WERI-Rb-1 (cell line): Measurements from ENCODE around the gene TMEM254.
"Not testable (repeated sequence)": the region's sequence is repeated elsewhere in the genome, so short reads cannot be mapped to it uniquely, and the experiment has no call there.

Experiments used
- DNase-seq: peaks from one replicate; pipeline ENCODE4 v3.0.0-alpha.2; 2020
- H3K27ac ChIP-seq: fragments of 250-450 bp; sonication (Bioruptor Pico); 2 replicates; pipeline ENCODE4 v1.5.1; 2020; ENCODE audit warnings: mild to moderate bottlenecking, moderate library complexity
- H3K27me3 ChIP-seq: fragments of 250-450 bp; sonication (Bioruptor Pico); 2 replicates; pipeline ENCODE4 v1.5.1; 2021; ENCODE audit warnings: mild to moderate bottlenecking, low read depth, moderate library complexity; ENCODE audit not compliant: insufficient read depth, severe bottlenecking
- H3K36me3 ChIP-seq: fragments of 250-450 bp; sonication (Bioruptor Pico); 2 replicates; pipeline ENCODE4 v1.5.1; 2020; ENCODE audit warnings: mild to moderate bottlenecking, moderate library complexity
- H3K4me3 ChIP-seq: 2 replicates; pipeline ENCODE4 v1.5.1; 2011; ENCODE audit warnings: low read depth, mild to moderate bottlenecking, control low read depth, low read length
- H3K9me3 ChIP-seq: fragments of 250-450 bp; sonication (Bioruptor Pico); 2 replicates; pipeline ENCODE4 v1.5.1; 2021; ENCODE audit warnings: mild to moderate bottlenecking, moderate library complexity; ENCODE audit not compliant: severe bottlenecking
- TF ChIP-seq, protein P1 (sequence below): IDR thresholded peaks from 2 replicates; pipeline ENCODE4 v1.5.1; 2011; ENCODE audit warnings: low read depth, mild to moderate bottlenecking, control low read depth, inconsistent platforms, low read length

Gene TMEM254

DNA sequence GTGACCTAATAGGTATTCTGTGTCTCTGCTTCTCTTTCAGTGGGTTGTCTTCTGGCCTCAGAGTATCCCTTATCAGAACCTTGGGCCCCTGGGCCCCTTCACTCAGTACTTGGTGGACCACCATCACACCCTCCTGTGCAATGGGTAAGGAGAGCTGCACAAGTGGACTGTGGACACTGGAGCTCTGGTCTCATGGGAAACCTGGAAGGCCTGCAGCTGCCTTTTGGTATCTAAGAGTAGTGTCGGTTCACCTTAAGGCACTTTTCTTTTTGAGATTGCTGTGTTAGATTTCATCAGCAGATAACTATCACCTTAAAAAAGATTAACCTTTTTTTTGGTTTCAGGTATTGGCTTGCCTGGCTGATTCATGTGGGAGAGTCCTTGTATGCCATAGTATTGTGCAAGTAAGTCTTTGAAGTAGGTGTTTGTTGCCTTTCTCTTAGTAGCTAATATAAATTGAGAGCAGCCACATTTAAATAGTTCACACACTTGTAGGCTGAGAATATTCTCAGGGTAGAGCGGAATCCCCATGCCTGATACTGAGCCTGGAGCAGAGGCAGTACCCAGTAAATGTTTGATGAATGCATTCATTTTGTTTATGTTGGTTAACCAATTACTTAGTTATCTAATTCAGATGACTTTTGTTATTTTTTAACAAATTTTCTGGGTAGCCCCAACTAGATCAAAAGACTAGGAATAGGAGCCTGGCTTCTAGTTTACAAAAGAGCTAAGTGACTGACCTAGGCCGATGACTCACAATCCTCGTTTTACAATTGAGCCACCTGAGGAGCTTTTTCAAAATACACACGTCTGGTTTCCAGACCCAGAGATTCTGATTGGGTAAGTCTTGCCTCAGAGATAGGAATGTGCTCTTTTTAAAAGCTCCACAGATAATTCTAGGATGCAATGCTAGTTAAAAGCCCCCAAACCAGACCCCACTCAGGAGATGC lies 3.6 kb downstream of the TMEM254 start:
- Histone ChIP-seq H3K27me3 (no peaks in the 10 kb centered on the region), H3K9me3 (no peaks in the 10 kb centered on the region), H3K4me3 (no peak overlapping the region), H3K27ac (no peak overlapping the region), H3K36me3 (no peaks in the 10 kb centered on the region; the same call in 1 of the 2 replicates)
- DNase-seq = no peak
- TF ChIP-seq, protein P1, sequence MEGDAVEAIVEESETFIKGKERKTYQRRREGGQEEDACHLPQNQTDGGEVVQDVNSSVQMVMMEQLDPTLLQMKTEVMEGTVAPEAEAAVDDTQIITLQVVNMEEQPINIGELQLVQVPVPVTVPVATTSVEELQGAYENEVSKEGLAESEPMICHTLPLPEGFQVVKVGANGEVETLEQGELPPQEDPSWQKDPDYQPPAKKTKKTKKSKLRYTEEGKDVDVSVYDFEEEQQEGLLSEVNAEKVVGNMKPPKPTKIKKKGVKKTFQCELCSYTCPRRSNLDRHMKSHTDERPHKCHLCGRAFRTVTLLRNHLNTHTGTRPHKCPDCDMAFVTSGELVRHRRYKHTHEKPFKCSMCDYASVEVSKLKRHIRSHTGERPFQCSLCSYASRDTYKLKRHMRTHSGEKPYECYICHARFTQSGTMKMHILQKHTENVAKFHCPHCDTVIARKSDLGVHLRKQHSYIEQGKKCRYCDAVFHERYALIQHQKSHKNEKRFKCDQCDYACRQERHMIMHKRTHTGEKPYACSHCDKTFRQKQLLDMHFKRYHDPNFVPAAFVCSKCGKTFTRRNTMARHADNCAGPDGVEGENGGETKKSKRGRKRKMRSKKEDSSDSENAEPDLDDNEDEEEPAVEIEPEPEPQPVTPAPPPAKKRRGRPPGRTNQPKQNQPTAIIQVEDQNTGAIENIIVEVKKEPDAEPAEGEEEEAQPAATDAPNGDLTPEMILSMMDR = no peak

DNA sequence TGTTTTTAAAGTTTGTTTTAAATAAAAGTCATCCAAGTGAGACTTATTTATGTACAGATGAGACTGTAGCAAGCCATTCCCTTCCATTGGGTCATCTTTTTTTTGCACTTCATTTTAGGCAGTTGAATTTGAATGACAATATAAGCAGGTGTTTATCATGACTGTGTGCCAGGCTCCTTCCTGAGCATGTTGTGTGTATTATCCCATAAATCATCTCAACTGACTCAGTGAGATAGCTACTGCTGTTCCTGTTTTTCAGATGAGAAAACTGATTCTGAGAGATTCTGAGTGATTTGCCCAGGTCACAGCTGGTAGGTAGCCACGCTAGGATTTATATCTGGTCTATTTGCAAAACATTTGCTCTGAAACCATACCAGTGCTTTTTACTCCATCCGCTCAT lies 11.7 kb downstream of the TMEM254 start:
- Histone ChIP-seq H3K4me3 (no peak overlapping the region), H3K27ac (no peak overlapping the region), H3K27me3 (no peaks in the 10 kb centered on the region), H3K9me3 (no peaks in the 10 kb centered on the region), H3K36me3 (no peaks in the 10 kb centered on the region)
- TF ChIP-seq, protein P1 = no peak
- DNase-seq = no peak

DNA sequence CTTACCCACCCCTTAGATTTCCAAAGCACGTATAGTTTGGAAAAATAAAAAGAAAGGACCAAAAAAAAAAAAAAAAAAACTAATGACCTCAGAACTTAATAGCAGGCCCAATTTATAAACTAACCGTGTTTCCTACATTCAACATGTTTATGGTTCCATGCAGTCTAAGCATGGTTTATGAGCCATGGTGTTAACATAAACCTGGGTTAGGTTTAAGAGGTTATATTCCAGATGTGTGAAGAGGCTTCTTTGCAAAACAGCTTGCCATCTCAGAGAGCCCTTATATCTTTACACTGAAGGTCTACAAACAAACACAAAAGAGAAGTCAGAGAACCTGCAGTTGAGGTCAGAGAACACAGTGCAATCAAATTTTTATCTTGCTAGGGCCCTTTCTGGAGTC lies 15.8 kb downstream of the TMEM254 start:
- TF ChIP-seq, protein P1 = no peak
- Histone ChIP-seq H3K9me3 (no peaks in the 10 kb centered on the region), H3K36me3 (no peaks in the 10 kb centered on the region), H3K27me3 (no peaks in the 10 kb centered on the region), H3K27ac (no peak overlapping the region), H3K4me3 (no peak overlapping the region)
- DNase-seq = no peak

DNA sequence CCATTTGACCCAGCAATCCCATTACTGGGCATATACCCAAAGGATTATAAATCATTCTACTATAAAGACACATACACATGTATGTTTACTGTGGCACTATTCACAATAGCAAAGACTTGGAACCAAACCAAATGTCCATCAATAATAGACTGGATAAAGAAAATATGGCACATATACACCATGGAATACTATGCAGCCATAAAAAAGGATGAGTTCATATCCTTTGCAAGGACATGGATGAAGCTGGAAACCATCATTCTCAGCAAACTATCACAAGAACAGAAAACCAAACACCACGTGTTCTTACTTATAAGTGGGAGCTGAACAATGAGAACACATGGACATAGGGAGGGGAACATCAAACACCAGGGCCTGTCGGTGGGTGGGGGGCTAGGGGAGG lies 19.8 kb downstream of the TMEM254 start:
- not testable (repeated sequence) for H3K9me3 ChIP-seq, H3K36me3 ChIP-seq, DNase-seq, H3K27ac ChIP-seq, H3K27me3 ChIP-seq, H3K4me3 ChIP-seq

DNA sequence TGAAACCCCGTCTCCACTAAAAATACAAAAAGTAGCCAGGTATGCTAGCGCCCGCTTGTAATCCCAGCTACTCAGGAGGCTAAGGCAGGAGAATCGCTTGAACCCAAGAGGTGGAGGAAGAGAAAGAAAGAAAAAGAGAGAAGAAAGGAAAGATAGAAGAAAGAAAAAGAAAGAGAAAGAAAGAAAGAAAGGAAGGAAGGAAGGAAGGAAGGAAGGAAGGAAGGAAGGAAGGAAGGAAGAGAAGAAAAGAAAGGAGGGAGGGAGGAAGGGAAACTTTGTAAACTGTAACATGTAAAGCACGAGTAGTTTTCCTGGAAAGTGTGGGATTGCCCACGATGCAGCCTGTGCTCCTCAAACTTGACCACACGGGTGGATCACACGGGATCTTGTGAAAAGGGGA lies 20.8 kb downstream of the TMEM254 start:
- H3K27ac ChIP-seq, H3K36me3 ChIP-seq, H3K4me3 ChIP-seq, H3K9me3 ChIP-seq, H3K27me3 ChIP-seq, DNase-seq: not testable (repeated sequence)

DNA sequence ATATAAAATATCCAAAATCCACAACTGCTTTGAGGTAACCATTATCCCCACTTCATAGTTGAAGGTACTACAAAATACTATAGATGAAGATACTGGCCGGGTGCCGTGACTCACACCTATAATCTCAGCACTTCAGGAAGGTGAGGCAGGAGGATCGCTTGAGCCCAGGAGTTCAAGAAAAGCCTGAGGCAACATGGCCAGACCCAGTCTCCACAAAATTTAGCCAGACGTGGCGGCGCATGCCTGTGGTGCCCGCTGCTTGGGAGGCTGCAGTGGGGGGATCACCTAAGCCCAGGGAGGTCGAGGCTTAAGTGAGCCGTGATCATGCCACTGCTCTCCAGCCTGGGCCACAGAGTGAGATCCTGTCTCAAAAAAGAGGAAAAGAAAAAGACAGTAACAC lies 21.7 kb downstream of the TMEM254 start:
- Histone ChIP-seq H3K36me3 (no peaks in the 10 kb centered on the region), H3K27me3 (no peaks in the 10 kb centered on the region), H3K9me3 (no peaks in the 10 kb centered on the region), H3K27ac (no peak overlapping the region), H3K4me3 (no peak overlapping the region)
- no peak for DNase-seq
- TF ChIP-seq, protein P1 = no peak
